GM12878 (cell line): ENCODE data around the gene DDRGK1.

ENCODE experiments used
- CHD1 ChIP-seq: IDR thresholded peaks from 2 replicates; pipeline ENCODE4 v1.6.1; 2012; ENCODE audit warnings: low read depth, low read length, improper control_type of control experiment
- CTCF ChIP-seq, 3 experiments: IDR thresholded peaks in 2 of 3; conservative IDR thresholded peaks in 1 of 3; 2 replicates each; pipeline ENCODE4 v1.5.1; 2011; ENCODE audit warnings: low read depth in 3 of 3, low read length in 3 of 3, mild to moderate bottlenecking in 3 of 3, control low read depth in 2 of 3, moderate library complexity in 2 of 3, inconsistent platforms in 1 of 3, mixed read lengths in 1 of 3; ENCODE audit not compliant: control insufficient read depth in 2 of 3, insufficient read depth in 1 of 3; ENCODE audit errors: extremely low read depth in 1 of 3
- EP300 ChIP-seq, 2 experiments: fragments of 150-350 bp in 1 of 2; IDR thresholded peaks; 2 replicates each; pipeline ENCODE4 v1.6.1; 2011 to 2012; ENCODE audit warnings: low read depth in 2 of 2, low read length in 2 of 2, borderline replicate concordance in 1 of 2, improper control_type of control experiment in 1 of 2, inconsistent platforms in 1 of 2; ENCODE audit not compliant: control insufficient read depth in 1 of 2
- POLR2AphosphoS5 ChIP-seq: IDR thresholded peaks from 2 replicates; pipeline ENCODE4 v1.6.1; 2011; ENCODE audit warnings: mild to moderate bottlenecking, low read length, inconsistent platforms
- RFX5 ChIP-seq: IDR thresholded peaks from 2 replicates; pipeline ENCODE4 v1.6.1; 2011; ENCODE audit warnings: low read depth, low read length, improper control_type of control experiment
- ZNF24 ChIP-seq: fragments of 450-650 bp; IDR thresholded peaks from 2 replicates; pipeline ENCODE4 v1.6.1; 2017; ENCODE audit warnings: antibody characterized with exemption, mild to moderate bottlenecking

- TF ChIP-seq CHD1 = no peak
- no peak for TF ChIP-seq CTCF (IDR thresholded peaks at IDR 0.05 in 2 of 3, conservative IDR thresholded peaks at IDR 0.05 in 1 of 3; ENCODE audit: control insufficient read depth in 2 of 3, extremely low read depth in 1 of 3, insufficient read depth in 1 of 3, low read depth in 3 of 3, low read length in 3 of 3)
- TF ChIP-seq POLR2AphosphoS5 = no peak
- no peak for TF ChIP-seq EP300 (IDR thresholded peaks at IDR 0.05; ENCODE audit: borderline replicate concordance in 1 of 2, control insufficient read depth in 1 of 2, low read depth in 2 of 2, low read length in 2 of 2)
- TF ChIP-seq RFX5 = no peak
- TF ChIP-seq ZNF24 = no peak
Measured at GRCh38 chr20:3221398-3222226, 17.1 kb upstream of the DDRGK1 start.
